Prostate gland (tissue), 2 donors: ENCODE results near the gene GPR108.

ENCODE experiments used
- CTCF ChIP-seq, 4 experiments: fragments of 200-600 bp in 2 of 4; fragments of 450-650 bp in 2 of 4; sonication (generic) in 2 of 4; IDR thresholded peaks; 1 replicate in 3 of 4; 2 replicates in 1 of 4; pipeline ENCODE4 v1.5.1; 2016 to 2019; ENCODE audit warnings: antibody characterized with exemption in 4 of 4, mild to moderate bottlenecking in 2 of 4, moderate library complexity in 2 of 4
- POLR2A ChIP-seq: fragments of 450-650 bp; IDR thresholded peaks from one replicate; pipeline ENCODE4 v1.6.1; 2016; ENCODE audit warnings: antibody characterized with exemption, mild to moderate bottlenecking

- no peak for TF ChIP-seq POLR2A
- no peak for TF ChIP-seq CTCF (IDR thresholded peaks at IDR 0.05)
Observed at GRCh38 chr19:6687114-6687513, 50.3 kb downstream of the GPR108 start.
